GM12874 (cell line): ENCODE data around the gene CNRIP1.

ENCODE experiments used
- CTCF ChIP-seq: IDR thresholded peaks from 2 replicates; pipeline ENCODE4 v1.5.1; 2011; ENCODE audit warnings: low read depth, mild to moderate bottlenecking, control low read depth, low read length, moderate library complexity; ENCODE audit not compliant: insufficient read depth

CNRIP1 gene

GRCh38 chr2:68317971-68318913, 1.5 kb downstream of the CNRIP1 start:
- no peak for TF ChIP-seq CTCF

- no peak for TF ChIP-seq CTCF
Observed at GRCh38 chr2:68316111-68316510, 3.6 kb downstream of the CNRIP1 start.

- no peak for TF ChIP-seq CTCF
Observed at GRCh38 chr2:68311033-68311432, 8.7 kb downstream of the CNRIP1 start.

- no peak for TF ChIP-seq CTCF
Observed at GRCh38 chr2:68309426-68309825, 10.3 kb downstream of the CNRIP1 start.

GRCh38 chr2:68303033-68303901, 16.5 kb downstream of the CNRIP1 start:
- no peak for TF ChIP-seq CTCF

- TF ChIP-seq CTCF, result no peak
Observed at GRCh38 chr2:68302281-68302875, 17.4 kb downstream of the CNRIP1 start.

- no peak for TF ChIP-seq CTCF
Observed at GRCh38 chr2:68295516-68295915, 24.2 kb downstream of the CNRIP1 start.
